ENCODE data around the gene GLB1L2.

GLB1L2 gene

GRCh38 chr11:134390706-134391569 is 59.1 kb downstream of the GLB1L2 start:
- no peak for ATAC-seq
- TF ChIP-seq CSDC2 (CRISPR knock-in tag; IDR thresholded peaks at IDR 0.05) (no peak), POU6F1 (CRISPR knock-in tag; IDR thresholded peaks at IDR 0.05; ENCODE audit: borderline replicate concordance, low read depth) (no peak), RARB (CRISPR knock-in tag; IDR thresholded peaks at IDR 0.05) (no peak), ZFP3 (CRISPR knock-in tag; IDR thresholded peaks at IDR 0.05) (no peak), ZNF565 (CRISPR knock-in tag; conservative IDR thresholded peaks at IDR 0.05; ENCODE audit: low read depth) (no peak), PPARA (CRISPR knock-in tag; IDR thresholded peaks at IDR 0.05; ENCODE audit: borderline replicate concordance) (no peak), OSR1 (CRISPR knock-in tag; IDR thresholded peaks at IDR 0.05) (no peak), BACH2 (CRISPR knock-in tag; IDR thresholded peaks at IDR 0.05; ENCODE audit: borderline replicate concordance) (no peak), ISL1 (CRISPR knock-in tag; IDR thresholded peaks at IDR 0.05) (no peak), TOX (CRISPR knock-in tag; IDR thresholded peaks at IDR 0.05; ENCODE audit: borderline replicate concordance) (no peak), ESRRG (CRISPR knock-in tag; IDR thresholded peaks at IDR 0.05) (no peak), PATZ1 (CRISPR knock-in tag; IDR thresholded peaks at IDR 0.05; ENCODE audit: borderline replicate concordance) (no peak), GLIS3 (CRISPR knock-in tag; IDR thresholded peaks at IDR 0.05) (no peak), TSHZ2 (CRISPR knock-in tag; IDR thresholded peaks at IDR 0.05) (no peak), ZC3H10 (CRISPR knock-in tag; IDR thresholded peaks at IDR 0.05) (no peak), ARNTL (CRISPR knock-in tag; IDR thresholded peaks at IDR 0.05; ENCODE audit: borderline replicate concordance, low read depth) (no peak), CREB5 (CRISPR knock-in tag; IDR thresholded peaks at IDR 0.05; ENCODE audit: low read depth) (no peak), ZNF70 (CRISPR knock-in tag; IDR thresholded peaks at IDR 0.05) (no peak), SNAI2 (CRISPR knock-in tag; IDR thresholded peaks at IDR 0.05) (no peak)

- no peak for TF ChIP-seq ESRRG (CRISPR knock-in tag; IDR thresholded peaks at IDR 0.05)
- no peak for TF ChIP-seq ZNF8 (CRISPR knock-in tag; IDR thresholded peaks at IDR 0.05)
- no peak for TF ChIP-seq ZNF565 (CRISPR knock-in tag; conservative IDR thresholded peaks at IDR 0.05; ENCODE audit: low read depth)
- no peak for TF ChIP-seq CSDC2 (CRISPR knock-in tag; IDR thresholded peaks at IDR 0.05)
- TF ChIP-seq ZC3H10 (CRISPR knock-in tag; IDR thresholded peaks at IDR 0.05) = no peak
- TF ChIP-seq TSHZ2 (CRISPR knock-in tag; IDR thresholded peaks at IDR 0.05) = no peak
- no peak for TF ChIP-seq OSR1 (CRISPR knock-in tag; IDR thresholded peaks at IDR 0.05)
- no peak for TF ChIP-seq ZFP3 (CRISPR knock-in tag; IDR thresholded peaks at IDR 0.05)
- TF ChIP-seq PPARA (CRISPR knock-in tag; IDR thresholded peaks at IDR 0.05; ENCODE audit: borderline replicate concordance) = no peak
- TF ChIP-seq PATZ1 (CRISPR knock-in tag; IDR thresholded peaks at IDR 0.05; ENCODE audit: borderline replicate concordance) = no peak
- TF ChIP-seq GLIS3 (CRISPR knock-in tag; IDR thresholded peaks at IDR 0.05) = no peak
- no peak for TF ChIP-seq TCF4 (CRISPR knock-in tag; IDR thresholded peaks at IDR 0.05; ENCODE audit: borderline replicate concordance)
- no peak for ATAC-seq
Observed at GRCh38 chr11:134391656-134392055, 59.9 kb downstream of the GLB1L2 start.

Measured in SK-N-SH treated with all-trans-retinoic acid at 6 μM for 48 hours (cell line).